Trophoblast cell (in vitro differentiated cells and primary cell): ENCODE measurements around the gene CFAP58.

ENCODE experiments used
- DNase-seq, 2 donors: peaks; one replicate each; pipeline ENCODE4 v3.0.0-alpha.2; 2016
- H2AFZ ChIP-seq: 2 replicates; pipeline ENCODE4 v1.6.1; 2013; ENCODE audit warnings: low read length, moderate library complexity, mild to moderate bottlenecking; ENCODE audit not compliant: insufficient read depth, poor library complexity
- H2AK5ac ChIP-seq: 2 replicates; pipeline ENCODE4 v1.6.1; 2013; ENCODE audit warnings: mild to moderate bottlenecking, low read length
- H2BK120ac ChIP-seq: 2 replicates; pipeline ENCODE4 v1.6.1; 2013; ENCODE audit warnings: low read length, mild to moderate bottlenecking, moderate library complexity; ENCODE audit not compliant: insufficient read depth, poor library complexity
- H2BK12ac ChIP-seq: 2 replicates; pipeline ENCODE4 v1.6.1; 2013; ENCODE audit warnings: mild to moderate bottlenecking, low read length, moderate library complexity
- H2BK5ac ChIP-seq: 2 replicates; pipeline ENCODE4 v1.6.1; 2013; ENCODE audit warnings: low read length, low read depth, moderate library complexity, mild to moderate bottlenecking; ENCODE audit not compliant: poor library complexity
- H3K14ac ChIP-seq: 2 replicates; pipeline ENCODE4 v1.6.1; 2013; ENCODE audit warnings: mild to moderate bottlenecking, low read length
- H3K18ac ChIP-seq: 2 replicates; pipeline ENCODE4 v1.6.1; 2013; ENCODE audit warnings: mild to moderate bottlenecking, low read length
- H3K23ac ChIP-seq: 2 replicates; pipeline ENCODE4 v1.6.1; 2013; ENCODE audit warnings: low read length
- H3K27ac ChIP-seq: 2 replicates; pipeline ENCODE4 v1.5.1; 2013; ENCODE audit warnings: low read depth, mild to moderate bottlenecking, inconsistent platforms, low read length, moderate library complexity
- H3K27me3 ChIP-seq: 2 replicates; pipeline ENCODE4 v1.6.1; 2013; ENCODE audit warnings: inconsistent platforms, mild to moderate bottlenecking, low read length, moderate library complexity; ENCODE audit not compliant: insufficient read depth
- H3K36me3 ChIP-seq, 2 experiments: 1 replicate in 1 of 2; 2 replicates in 1 of 2; pipeline ENCODE4 v1.6.1; 2013; ENCODE audit warnings: low read length in 2 of 2, mild to moderate bottlenecking in 2 of 2, moderate library complexity in 1 of 2; ENCODE audit not compliant: insufficient read depth in 2 of 2, control insufficient read depth in 1 of 2
- H3K4ac ChIP-seq: 2 replicates; pipeline ENCODE4 v1.6.1; 2013; ENCODE audit warnings: low read depth, mild to moderate bottlenecking, low read length, moderate library complexity
- H3K4me1 ChIP-seq, 2 experiments: 1 replicate in 1 of 2; 2 replicates in 1 of 2; pipeline ENCODE4 v1.6.1; 2013; ENCODE audit warnings: low read length in 2 of 2, mild to moderate bottlenecking in 2 of 2, moderate library complexity in 1 of 2; ENCODE audit not compliant: insufficient read depth in 2 of 2, control insufficient read depth in 1 of 2
- H3K4me2 ChIP-seq: 2 replicates; pipeline ENCODE4 v1.6.1; 2013; ENCODE audit warnings: inconsistent platforms, mild to moderate bottlenecking, low read length, moderate library complexity
- H3K4me3 ChIP-seq: 2 replicates; pipeline ENCODE4 v1.5.1; 2013; ENCODE audit warnings: mild to moderate bottlenecking, low read depth, low read length, inconsistent platforms
- H3K79me1 ChIP-seq: one replicate; pipeline ENCODE4 v1.6.1; 2013; ENCODE audit warnings: low read length
- H3K79me2 ChIP-seq: 2 replicates; pipeline ENCODE4 v1.6.1; 2013; ENCODE audit warnings: low read length, mild to moderate bottlenecking; ENCODE audit not compliant: control insufficient read depth, insufficient read depth, poor library complexity
- H3K9ac ChIP-seq: 2 replicates; pipeline ENCODE4 v1.6.1; 2013; ENCODE audit warnings: mild to moderate bottlenecking, low read length
- H3K9me3 ChIP-seq: 2 replicates; pipeline ENCODE4 v1.6.1; 2013; ENCODE audit warnings: low read depth, mild to moderate bottlenecking, control low read depth, inconsistent platforms, low read length; ENCODE audit not compliant: insufficient read depth
- H4K12ac ChIP-seq: 2 replicates; pipeline ENCODE4 v1.6.1; 2013; ENCODE audit warnings: low read depth, mild to moderate bottlenecking, low read length, moderate library complexity
- H4K8ac ChIP-seq: 2 replicates; pipeline ENCODE4 v1.6.1; 2013; ENCODE audit warnings: low read depth, mild to moderate bottlenecking, low read length, moderate library complexity
- H4K91ac ChIP-seq: one replicate; pipeline ENCODE4 v1.6.1; 2013; ENCODE audit warnings: low read depth, mild to moderate bottlenecking, low read length, moderate library complexity
- WGBS: extraction: QIAGEN DNeasy Blood & Tissue Kit; methylation state at CpG from one replicate; pipeline ENCODE4 v1.1.7; 2013; ENCODE audit warnings: missing lambda C conversion rate; ENCODE audit not compliant: insufficient read length, insufficient coverage; ENCODE audit errors: extremely low coverage; 5-methylcytosine and 5-hydroxymethylcytosine counted together

Gene CFAP58

DNA sequence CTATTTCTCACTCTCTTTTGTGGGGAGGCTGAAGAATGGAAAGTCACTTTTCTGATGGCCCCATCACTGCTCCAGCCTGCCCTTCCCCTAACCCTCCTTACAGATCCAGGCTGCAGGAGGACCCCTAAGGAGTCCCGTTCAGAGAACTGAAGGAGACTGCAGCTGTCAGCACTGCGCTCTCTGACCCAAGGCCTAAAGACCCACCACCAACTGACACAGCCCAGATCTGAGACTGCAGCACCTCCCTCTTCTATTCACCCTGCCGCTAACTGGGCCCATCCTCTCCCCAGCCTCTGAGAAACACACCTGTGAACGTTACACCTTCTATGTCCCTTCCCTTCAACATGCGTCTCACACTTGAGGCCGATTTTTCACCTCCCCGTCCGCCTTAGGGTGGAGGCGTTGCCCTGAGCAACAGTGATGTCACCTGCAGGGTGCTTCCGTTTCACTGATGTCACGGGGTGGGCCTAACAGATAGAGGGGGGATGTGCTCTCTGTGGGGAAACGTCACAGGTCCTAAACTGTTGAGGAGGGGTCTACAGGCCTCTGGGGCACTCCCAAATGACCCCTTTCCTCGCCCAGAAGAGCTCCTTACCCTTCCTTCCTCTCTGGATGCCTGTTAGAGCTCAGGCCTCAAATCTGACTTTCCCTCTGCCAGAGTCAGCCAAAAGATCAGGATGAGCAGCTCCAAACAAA lies 20.5 kb upstream of the CFAP58 start:
- no peak overlapping the region for H4K12ac ChIP-seq
- peaks cover 37% of the 10 kb centered on the region for H3K79me1 ChIP-seq
- no peak overlapping the region for H2AK5ac ChIP-seq
- H3K79me2 ChIP-seq, result peaks cover 33% of the 10 kb centered on the region
- no CpG with 5 or more reads among the region's 13 CpGs for WGBS
- peak overlapping the region; percentile 20 for H3K18ac ChIP-seq
- peaks cover 57 to 59% of the 10 kb centered on the region in 2 experiments for H3K4me1 ChIP-seq
- H3K4me2 ChIP-seq, result no peak overlapping the region
- H2BK5ac ChIP-seq, result no peak overlapping the region
- H3K9me3 ChIP-seq, result no peaks in the 10 kb centered on the region
- peak overlapping the region; percentile 13 for H3K4ac ChIP-seq
- H4K91ac ChIP-seq, result no peak overlapping the region
- no peak overlapping the region for H4K8ac ChIP-seq
- peaks cover 0 to 2% of the 10 kb centered on the region in 2 experiments for H3K36me3 ChIP-seq
- DNase-seq, result peak in 1 of 2 donors; percentile 44
- H3K9ac ChIP-seq, result no peak overlapping the region
- peak overlapping the region; percentile 3 for H3K27ac ChIP-seq
- no peaks in the 10 kb centered on the region for H3K27me3 ChIP-seq
- H2BK120ac ChIP-seq, result no peak overlapping the region
- H3K23ac ChIP-seq, result no peak overlapping the region
- no peak overlapping the region for H2AFZ ChIP-seq
- H3K4me3 ChIP-seq, result no peak overlapping the region
- no peak overlapping the region for H2BK12ac ChIP-seq
- no peak overlapping the region for H3K14ac ChIP-seq

- Histone ChIP-seq H3K23ac (no peak overlapping the region), H2BK120ac (no peak overlapping the region), H3K36me3 (peaks cover 0 to 2% of the 10 kb centered on the region in 2 experiments), H3K4me2 (no peak overlapping the region), H4K8ac (no peak overlapping the region), H3K4me1 (peaks cover 51 to 52% of the 10 kb centered on the region in 2 experiments), H3K79me1 (peaks cover 33% of the 10 kb centered on the region), H2AFZ (no peak overlapping the region), H3K14ac (no peak overlapping the region), H3K79me2 (peaks cover 29% of the 10 kb centered on the region), H2BK12ac (no peak overlapping the region), H3K4me3 (no peak overlapping the region), H3K27me3 (no peaks in the 10 kb centered on the region), H3K18ac (peak overlapping the region; percentile 26), H2BK5ac (no peak overlapping the region), H3K9me3 (no peaks in the 10 kb centered on the region), H3K9ac (no peak overlapping the region), H2AK5ac (no peak overlapping the region), H4K12ac (no peak overlapping the region), H4K91ac (no peak overlapping the region), H3K4ac (peak overlapping the region; percentile 13), H3K27ac (no peak overlapping the region)
- no peak for DNase-seq
- WGBS, result no CpG with 5 or more reads among the region's 15 CpGs
Observed at GRCh38 chr10:104333728-104334373, 19.8 kb upstream of the CFAP58 start.

- DNase-seq, result no peak
- Histone ChIP-seq H3K79me1 (peaks cover 30% of the 10 kb centered on the region), H4K91ac (no peak overlapping the region), H3K9ac (no peak overlapping the region), H2BK5ac (no peak overlapping the region), H3K23ac (no peak overlapping the region), H3K4ac (peak overlapping the region; percentile 87), H3K27ac (no peak overlapping the region), H3K27me3 (no peaks in the 10 kb centered on the region), H3K36me3 (peaks cover 0 to 2% of the 10 kb centered on the region in 2 experiments), H3K9me3 (no peaks in the 10 kb centered on the region), H3K18ac (no peak overlapping the region), H3K4me2 (no peak overlapping the region), H3K4me3 (no peak overlapping the region), H2BK120ac (no peak overlapping the region), H2BK12ac (no peak overlapping the region), H4K8ac (no peak overlapping the region), H3K14ac (no peak overlapping the region), H2AFZ (no peak overlapping the region), H4K12ac (no peak overlapping the region), H2AK5ac (no peak overlapping the region), H3K79me2 (peaks cover 29% of the 10 kb centered on the region), H3K4me1 (peaks cover 49 to 52% of the 10 kb centered on the region in 2 experiments)
- no CpG with 5 or more reads among the region's 6 CpGs for WGBS
Observed at GRCh38 chr10:104334561-104334960, 19.1 kb upstream of the CFAP58 start.

DNA sequence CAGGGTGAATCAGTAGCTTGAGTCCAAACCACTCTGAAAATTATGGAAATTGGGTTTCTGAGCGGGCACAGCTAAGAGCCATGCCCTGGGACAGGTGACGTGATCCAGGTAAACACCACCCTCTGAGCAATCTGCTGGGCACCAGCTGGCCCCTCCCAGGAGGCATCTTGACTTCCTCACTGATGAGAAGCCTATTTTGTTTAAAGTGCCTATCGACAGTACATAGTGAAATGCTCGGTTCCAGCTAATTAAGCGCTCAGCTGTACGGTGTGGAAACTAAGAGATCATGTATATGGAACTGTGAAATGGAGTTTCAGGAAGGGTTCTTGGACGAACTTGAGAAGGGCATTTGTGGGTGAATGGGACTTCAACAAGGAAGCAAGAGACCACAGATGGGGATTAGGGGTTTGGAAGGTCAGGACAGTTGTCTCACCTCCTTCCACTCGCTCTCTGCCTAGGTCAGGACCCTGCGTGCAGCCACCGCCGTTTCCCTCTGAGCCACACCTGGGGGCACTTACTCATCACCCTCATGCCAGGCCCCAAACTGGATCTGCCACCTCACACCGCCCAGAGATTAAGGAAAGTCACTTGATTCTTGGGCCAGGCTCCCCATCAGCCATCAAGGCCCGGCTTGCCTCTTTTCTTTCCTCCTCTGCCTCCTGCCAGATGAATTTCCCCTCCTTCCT lies 18.5 kb upstream of the CFAP58 start:
- H3K79me2 ChIP-seq, result peaks cover 29% of the 10 kb centered on the region
- H3K4me2 ChIP-seq, result no peak overlapping the region
- no peak overlapping the region for H2BK12ac ChIP-seq
- peaks cover 0 to 2% of the 10 kb centered on the region in 2 experiments for H3K36me3 ChIP-seq
- H3K18ac ChIP-seq, result no peak overlapping the region
- H3K27ac ChIP-seq, result no peak overlapping the region
- H3K4ac ChIP-seq, result peak overlapping the region; percentile 87
- no peak overlapping the region for H4K91ac ChIP-seq
- peak overlapping the region; percentile 1 for H2AFZ ChIP-seq
- H3K14ac ChIP-seq, result peak overlapping the region; percentile 51
- H4K12ac ChIP-seq, result no peak overlapping the region
- no peak overlapping the region for H2BK5ac ChIP-seq
- DNase-seq, result peak; percentile 72 to 75
- H3K4me1 ChIP-seq, result peaks cover 50 to 52% of the 10 kb centered on the region in 2 experiments
- no peak overlapping the region for H2BK120ac ChIP-seq
- no peaks in the 10 kb centered on the region for H3K27me3 ChIP-seq
- no peak overlapping the region for H4K8ac ChIP-seq
- H3K9ac ChIP-seq, result no peak overlapping the region
- no peak overlapping the region for H3K4me3 ChIP-seq
- no peak overlapping the region for H3K23ac ChIP-seq
- no peak overlapping the region for H2AK5ac ChIP-seq
- H3K9me3 ChIP-seq, result no peaks in the 10 kb centered on the region
- peaks cover 26% of the 10 kb centered on the region for H3K79me1 ChIP-seq
- WGBS, result no CpG with 5 or more reads among the region's 13 CpGs
